ENCODE measurements around the gene HPN.

The HPN gene

DNA sequence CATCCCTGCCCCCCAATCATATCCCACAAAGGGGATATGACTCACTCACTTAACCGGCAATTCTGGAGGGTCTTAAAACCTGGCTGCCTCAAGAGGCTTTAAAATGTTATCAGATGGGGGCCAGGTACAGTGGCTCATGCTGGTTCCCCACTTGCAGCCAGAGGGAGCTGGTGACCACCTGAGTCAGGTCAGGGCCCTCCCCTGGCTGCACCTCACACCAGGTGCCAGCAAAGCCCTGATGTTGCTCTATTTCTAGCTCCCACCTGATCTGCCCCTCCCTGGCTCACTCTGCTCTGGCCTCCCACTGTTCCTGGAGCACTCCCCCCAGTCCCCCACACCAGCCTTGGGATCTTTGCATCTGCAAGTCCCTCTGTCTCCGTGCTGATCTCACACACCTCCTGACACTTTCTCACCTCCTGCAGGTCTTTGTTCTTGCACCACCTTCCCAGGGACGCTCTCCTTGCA is 14.2 kb downstream of the HPN start:
- TF ChIP-seq, protein P1, sequence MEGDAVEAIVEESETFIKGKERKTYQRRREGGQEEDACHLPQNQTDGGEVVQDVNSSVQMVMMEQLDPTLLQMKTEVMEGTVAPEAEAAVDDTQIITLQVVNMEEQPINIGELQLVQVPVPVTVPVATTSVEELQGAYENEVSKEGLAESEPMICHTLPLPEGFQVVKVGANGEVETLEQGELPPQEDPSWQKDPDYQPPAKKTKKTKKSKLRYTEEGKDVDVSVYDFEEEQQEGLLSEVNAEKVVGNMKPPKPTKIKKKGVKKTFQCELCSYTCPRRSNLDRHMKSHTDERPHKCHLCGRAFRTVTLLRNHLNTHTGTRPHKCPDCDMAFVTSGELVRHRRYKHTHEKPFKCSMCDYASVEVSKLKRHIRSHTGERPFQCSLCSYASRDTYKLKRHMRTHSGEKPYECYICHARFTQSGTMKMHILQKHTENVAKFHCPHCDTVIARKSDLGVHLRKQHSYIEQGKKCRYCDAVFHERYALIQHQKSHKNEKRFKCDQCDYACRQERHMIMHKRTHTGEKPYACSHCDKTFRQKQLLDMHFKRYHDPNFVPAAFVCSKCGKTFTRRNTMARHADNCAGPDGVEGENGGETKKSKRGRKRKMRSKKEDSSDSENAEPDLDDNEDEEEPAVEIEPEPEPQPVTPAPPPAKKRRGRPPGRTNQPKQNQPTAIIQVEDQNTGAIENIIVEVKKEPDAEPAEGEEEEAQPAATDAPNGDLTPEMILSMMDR (IDR thresholded peaks at IDR 0.05; ENCODE audit: borderline replicate concordance, insufficient read depth, low read depth, low read length) = peak; percentile 44; the same call in 1 of the 2 replicates
- no peak overlapping the region for H3K4me3 ChIP-seq (ENCODE audit: low read depth, low read length)

DNA sequence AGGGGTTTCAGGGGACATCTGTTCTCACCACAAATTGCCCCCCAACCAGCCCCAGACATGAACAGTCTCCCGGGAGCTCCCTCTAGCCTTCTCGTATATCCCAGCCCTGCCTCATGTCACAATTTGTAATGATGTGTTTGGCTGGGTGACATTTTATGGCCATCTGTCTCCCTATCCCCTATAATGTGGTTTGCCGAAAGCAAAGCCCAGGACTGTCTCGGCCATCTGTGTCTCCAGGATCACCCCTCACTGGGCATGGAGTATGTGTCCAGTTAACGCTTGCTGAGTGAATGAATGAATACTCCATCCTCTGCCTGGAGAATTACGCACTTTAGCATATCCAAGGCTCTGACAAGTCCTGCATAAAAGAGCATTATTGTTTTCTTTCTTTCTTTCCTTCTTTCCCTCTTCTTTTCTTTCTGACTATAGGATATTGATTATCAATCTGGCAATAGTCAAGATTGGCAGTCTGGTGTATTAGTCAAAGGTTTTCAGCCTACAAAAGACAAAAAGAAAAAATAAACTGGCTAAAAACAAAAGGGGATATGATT is 15.1 kb downstream of the HPN start:
- TF ChIP-seq, protein P1 (IDR thresholded peaks at IDR 0.05; ENCODE audit: borderline replicate concordance, insufficient read depth, low read depth, low read length) = no peak
- no peak overlapping the region for H3K4me3 ChIP-seq (ENCODE audit: low read depth, low read length)

DNA sequence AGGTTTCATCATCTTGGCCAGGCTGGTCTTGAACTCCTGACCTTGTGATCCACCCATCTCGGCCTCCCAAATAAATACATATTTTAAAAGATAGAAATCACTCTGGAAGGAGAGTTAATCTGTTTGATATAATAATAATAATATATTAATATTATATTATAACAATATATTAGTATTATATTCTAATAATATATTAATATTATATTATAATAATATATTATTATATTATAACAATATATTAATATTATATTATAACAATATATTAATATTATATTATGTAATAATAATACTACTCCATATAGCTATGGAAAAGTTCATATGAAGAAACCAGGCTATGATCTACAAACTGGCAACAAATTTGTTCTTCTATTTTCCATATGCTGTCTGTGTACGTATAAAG is 16.8 kb downstream of the HPN start:
- no peak overlapping the region for H3K4me3 ChIP-seq (ENCODE audit: low read depth, low read length)
- TF ChIP-seq, protein P1 (IDR thresholded peaks at IDR 0.05; ENCODE audit: borderline replicate concordance, insufficient read depth, low read depth, low read length) = no peak

DNA sequence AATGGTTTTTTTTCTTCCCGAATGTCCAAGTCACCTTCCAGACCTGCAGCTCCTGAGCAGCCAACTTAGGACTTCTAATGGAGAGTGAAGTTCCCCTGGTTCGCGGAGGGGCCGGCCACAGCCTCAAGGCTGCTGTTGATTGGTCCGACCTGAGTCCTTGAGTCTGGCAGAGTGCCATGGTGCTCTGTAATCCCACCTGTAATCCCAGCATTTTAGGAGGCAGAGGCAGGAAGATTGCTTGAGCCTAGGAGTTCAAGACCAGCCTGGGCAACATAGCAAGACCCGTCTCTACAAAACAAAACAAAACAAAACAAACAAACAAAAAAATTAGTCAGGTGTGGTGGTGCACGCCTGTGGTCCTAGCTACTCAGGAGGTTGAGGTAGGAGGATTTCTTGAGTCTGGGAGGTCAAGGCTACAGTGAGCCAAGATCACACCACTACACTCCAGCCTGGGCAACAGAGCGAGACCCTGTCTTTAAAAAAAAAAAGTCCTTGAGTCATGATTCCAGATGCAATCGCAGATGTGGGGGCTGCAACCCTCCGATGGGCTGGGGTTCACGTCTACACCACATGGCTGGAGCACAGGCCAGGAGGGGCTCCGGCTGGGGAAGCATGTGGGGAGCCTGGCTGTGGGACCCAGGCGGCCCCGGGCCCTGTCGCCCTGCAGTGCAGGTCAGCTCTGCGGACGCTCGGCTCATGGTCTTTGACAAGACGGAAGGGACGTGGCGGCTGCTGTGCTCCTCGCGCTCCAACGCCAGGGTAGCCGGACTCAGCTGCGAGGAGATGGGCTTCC is 17.7 kb downstream of the HPN start:
- TF ChIP-seq, protein P1 (IDR thresholded peaks at IDR 0.05; ENCODE audit: borderline replicate concordance, insufficient read depth, low read depth, low read length) = no peak
- H3K4me3 ChIP-seq (ENCODE audit: low read depth, low read length) = no peak overlapping the region

DNA sequence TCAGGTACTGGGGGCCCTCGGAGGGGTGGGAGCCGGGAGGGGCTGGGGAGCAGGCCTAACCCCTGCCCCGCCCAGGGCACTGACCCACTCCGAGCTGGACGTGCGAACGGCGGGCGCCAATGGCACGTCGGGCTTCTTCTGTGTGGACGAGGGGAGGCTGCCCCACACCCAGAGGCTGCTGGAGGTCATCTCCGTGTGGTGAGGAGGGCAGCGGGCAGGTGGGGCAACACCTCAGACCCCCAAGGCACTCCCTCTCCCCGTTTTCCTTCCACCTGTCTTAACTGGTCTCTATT is 18.2 kb downstream of the HPN start:
- TF ChIP-seq, protein P1 (IDR thresholded peaks at IDR 0.05; ENCODE audit: borderline replicate concordance, insufficient read depth, low read depth, low read length) = no peak
- H3K4me3 ChIP-seq (ENCODE audit: low read depth, low read length) = no peak overlapping the region

DNA sequence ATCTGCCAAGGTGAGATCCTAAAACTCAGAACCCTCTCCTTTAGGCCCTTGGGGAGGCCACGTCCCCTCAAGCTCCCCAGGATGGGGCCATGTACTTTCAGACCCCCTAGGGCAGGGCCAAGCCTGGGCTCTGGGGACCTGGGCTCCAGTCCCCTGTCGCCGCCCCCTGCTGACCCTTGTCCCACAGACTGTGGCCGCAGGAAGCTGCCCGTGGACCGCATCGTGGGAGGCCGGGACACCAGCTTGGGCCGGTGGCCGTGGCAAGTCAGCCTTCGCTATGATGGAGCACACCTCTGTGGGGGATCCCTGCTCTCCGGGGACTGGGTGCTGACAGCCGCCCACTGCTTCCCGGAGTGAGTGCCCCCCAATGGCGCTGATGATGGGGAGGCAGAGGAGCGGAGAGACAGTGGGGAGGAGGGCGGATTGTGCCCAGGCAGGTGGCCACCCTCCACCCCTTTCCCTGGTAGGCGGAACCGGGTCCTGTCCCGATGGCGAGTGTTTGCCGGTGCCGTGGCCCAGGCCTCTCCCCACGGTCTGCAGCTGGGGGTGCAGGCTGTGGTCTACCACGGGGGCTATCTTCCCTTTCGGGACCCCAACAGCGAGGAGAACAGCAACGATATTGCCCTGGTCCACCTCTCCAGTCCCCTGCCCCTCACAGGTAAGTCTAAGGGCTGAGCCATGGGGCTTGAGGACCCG is 18.8 kb downstream of the HPN start:
- H3K4me3 ChIP-seq (ENCODE audit: low read depth, low read length) = no peak overlapping the region
- TF ChIP-seq, protein P1 (IDR thresholded peaks at IDR 0.05; ENCODE audit: borderline replicate concordance, insufficient read depth, low read depth, low read length) = no peak
